Measurements from ENCODE around the gene CLEC3B.
"Not testable (repeated sequence)": the region's sequence is repeated elsewhere in the genome, so short reads cannot be mapped to it uniquely, and the experiment has no call there.

CLEC3B gene

DNA sequence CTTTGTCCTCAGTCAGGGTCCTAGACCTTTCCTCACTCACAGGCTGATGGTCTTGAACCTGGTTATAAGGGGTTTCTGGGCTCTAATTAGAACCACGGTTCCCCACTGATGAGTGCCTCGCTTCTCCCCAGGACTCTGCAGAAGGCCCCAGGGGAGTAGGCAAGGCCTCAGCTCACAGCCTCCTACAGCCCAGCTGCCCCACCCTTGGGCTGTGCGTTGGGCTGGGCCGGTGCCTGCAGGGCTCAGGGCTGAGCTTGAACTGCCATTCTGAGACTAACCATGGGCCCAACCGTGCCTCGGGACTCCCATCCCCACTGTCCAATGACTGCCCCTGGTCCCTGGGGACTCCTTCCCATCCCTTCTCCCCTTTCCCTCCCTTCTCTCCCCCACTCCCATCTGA lies 25.6 kb downstream of the CLEC3B start:
- no peak overlapping the region for H3K27ac ChIP-seq
- H3K9ac ChIP-seq (ENCODE audit: insufficient read length): no peak overlapping the region
- no peaks in the 10 kb centered on the region for H3K9me3 ChIP-seq (ENCODE audit: low read depth, low read length)
- DNase-seq (ENCODE audit: low read depth, low spot score): no peak
- TF ChIP-seq EZH2 (IDR thresholded peaks at IDR 0.05) (no peak), POLR2AphosphoS5 (IDR thresholded peaks at IDR 0.05; ENCODE audit: borderline replicate concordance, low read depth, low read length) (no peak), FOXP2 (optimal IDR thresholded peaks at IDR 0.05; ENCODE audit: control extremely low read depth, extremely low read length, insufficient read depth) (no peak)
- no peak overlapping the region for H3K4me3 ChIP-seq
- H3K36me3 ChIP-seq (ENCODE audit: insufficient read depth, low read length): no peaks in the 10 kb centered on the region

DNA sequence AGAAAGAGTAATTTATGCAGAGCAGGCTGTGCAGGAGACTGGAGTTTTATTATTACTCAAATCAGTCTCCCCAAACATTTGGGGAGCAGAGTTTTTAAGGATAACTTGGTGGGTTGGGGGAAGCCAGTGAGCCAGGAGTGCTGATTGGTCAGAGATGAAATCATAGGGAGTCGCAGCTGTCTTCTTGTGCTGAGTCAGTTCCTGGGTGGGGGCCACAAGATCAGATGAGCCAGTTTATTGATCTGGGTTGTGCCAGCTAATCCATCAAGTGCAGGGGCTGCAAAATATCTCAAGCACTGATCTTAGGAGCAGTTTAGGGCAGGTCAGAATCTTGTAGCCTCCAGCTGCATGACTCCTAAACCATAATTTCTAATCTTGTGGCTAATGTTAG lies 27.7 kb downstream of the CLEC3B start:
- not testable (repeated sequence) for H3K27ac ChIP-seq; H3K9me3 ChIP-seq (ENCODE audit: low read depth, low read length); H3K9ac ChIP-seq (ENCODE audit: insufficient read length); DNase-seq (ENCODE audit: low read depth, low spot score); H3K36me3 ChIP-seq (ENCODE audit: insufficient read depth, low read length); H3K4me3 ChIP-seq

DNA sequence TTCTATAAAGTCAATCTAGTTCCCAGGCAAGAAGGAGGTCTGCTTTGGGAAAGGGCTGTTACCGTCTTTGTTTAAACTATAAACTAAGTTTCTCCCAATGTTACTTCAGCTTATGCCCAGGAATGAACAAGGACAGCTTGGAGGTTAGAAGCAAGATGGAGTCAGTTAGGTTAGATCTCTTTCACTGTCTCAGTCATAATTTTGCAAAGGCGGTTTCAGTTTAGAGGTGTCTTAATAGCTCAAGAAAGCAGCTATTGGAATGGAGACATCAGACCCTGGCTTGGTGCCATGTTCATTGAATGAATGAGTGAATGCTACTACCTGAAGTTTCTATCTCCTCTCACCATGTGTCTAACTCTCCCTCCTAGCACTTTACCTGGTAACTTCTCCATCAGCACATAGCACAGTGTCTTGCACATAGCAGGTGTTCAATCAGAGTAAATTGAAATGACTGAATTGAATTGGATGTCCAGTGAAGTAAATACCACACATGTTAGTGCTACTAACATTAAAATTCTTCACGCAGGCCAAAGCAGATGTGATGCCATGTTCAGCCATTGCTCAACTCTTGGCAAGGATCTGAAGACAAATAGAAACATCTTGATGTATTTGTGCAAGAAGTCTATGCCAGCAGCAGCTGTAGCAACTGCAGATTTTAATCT lies 28.2 kb downstream of the CLEC3B start:
- TF ChIP-seq FOXP2 (optimal IDR thresholded peaks at IDR 0.05; ENCODE audit: control extremely low read depth, extremely low read length, insufficient read depth) (no peak), POLR2AphosphoS5 (IDR thresholded peaks at IDR 0.05; ENCODE audit: borderline replicate concordance, low read depth, low read length) (no peak), EZH2 (IDR thresholded peaks at IDR 0.05) (no peak)
- H3K9ac ChIP-seq (ENCODE audit: insufficient read length): no peak overlapping the region
- no peak for DNase-seq (ENCODE audit: low read depth, low spot score)
- H3K27ac ChIP-seq: no peak overlapping the region
- H3K36me3 ChIP-seq (ENCODE audit: insufficient read depth, low read length): no peaks in the 10 kb centered on the region
- H3K9me3 ChIP-seq (ENCODE audit: low read depth, low read length): no peaks in the 10 kb centered on the region
- no peak overlapping the region for H3K4me3 ChIP-seq

DNA sequence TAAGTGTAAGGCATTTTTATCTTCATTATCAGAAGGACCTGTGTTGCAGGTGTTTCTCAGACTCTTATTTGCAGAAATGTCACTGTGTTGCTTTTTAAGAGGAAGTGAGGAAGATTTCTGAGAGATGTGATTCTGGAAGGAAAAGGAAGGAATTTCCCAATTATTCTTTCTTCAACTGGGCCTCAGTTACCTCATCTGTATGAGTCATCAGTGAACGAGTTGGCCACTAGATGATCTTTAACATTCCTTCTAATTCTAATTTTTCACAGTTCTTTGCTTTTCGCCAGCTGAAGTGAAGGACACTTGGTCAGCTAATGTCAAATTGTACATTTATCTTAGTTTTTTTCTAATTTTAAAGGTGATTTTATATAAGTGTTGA lies 28.9 kb downstream of the CLEC3B start:
- Histone ChIP-seq H3K9ac (ENCODE audit: insufficient read length) (no peak overlapping the region), H3K9me3 (ENCODE audit: low read depth, low read length) (no peaks in the 10 kb centered on the region), H3K36me3 (ENCODE audit: insufficient read depth, low read length) (no peaks in the 10 kb centered on the region), H3K27ac (no peak overlapping the region), H3K4me3 (no peak overlapping the region)
- no peak for DNase-seq (ENCODE audit: low read depth, low spot score)
- no peak for TF ChIP-seq EZH2 (IDR thresholded peaks at IDR 0.05)
- TF ChIP-seq POLR2AphosphoS5 (IDR thresholded peaks at IDR 0.05; ENCODE audit: borderline replicate concordance, low read depth, low read length): no peak
- no peak for TF ChIP-seq FOXP2 (optimal IDR thresholded peaks at IDR 0.05; ENCODE audit: control extremely low read depth, extremely low read length, insufficient read depth)

DNA sequence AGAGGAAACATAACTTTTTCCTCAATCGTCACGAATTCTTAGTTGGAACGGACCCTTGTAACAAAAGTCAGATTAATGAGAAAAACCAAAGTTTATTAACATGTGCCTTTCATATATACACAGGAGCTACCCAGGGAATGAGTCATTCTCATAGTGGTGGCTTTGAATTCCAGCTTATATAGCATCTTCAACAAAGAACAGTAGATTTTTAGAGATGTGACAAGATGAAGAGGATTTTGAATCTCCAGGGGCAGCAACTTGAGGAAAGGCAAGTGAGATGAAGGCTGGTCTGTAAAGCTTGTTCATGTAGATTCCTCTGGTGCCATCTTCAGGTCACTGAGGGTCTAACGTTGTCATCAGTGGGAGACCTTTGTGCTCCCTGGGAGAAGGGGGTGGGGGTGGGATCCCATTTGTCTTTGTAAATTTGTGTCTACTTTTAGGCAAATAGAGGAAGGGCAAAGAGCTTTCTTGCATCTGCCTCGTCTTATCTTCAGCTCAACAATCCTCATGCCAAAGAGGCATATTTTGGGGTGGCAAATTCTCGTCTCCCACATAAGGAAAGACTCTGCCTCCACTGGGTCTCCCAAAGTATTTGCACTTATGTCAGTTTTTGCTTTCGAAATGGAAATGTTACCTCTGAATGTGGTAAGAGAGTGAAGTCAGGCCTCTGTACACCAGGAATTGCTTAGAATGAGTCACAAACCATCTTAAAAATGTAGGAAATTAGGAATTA lies 29.5 kb downstream of the CLEC3B start:
- TF ChIP-seq FOXP2 (optimal IDR thresholded peaks at IDR 0.05; ENCODE audit: control extremely low read depth, extremely low read length, insufficient read depth) (no peak), POLR2AphosphoS5 (IDR thresholded peaks at IDR 0.05; ENCODE audit: borderline replicate concordance, low read depth, low read length) (no peak), EZH2 (IDR thresholded peaks at IDR 0.05) (no peak)
- Histone ChIP-seq H3K4me3 (no peak overlapping the region), H3K27ac (no peak overlapping the region), H3K9ac (ENCODE audit: insufficient read length) (no peak overlapping the region), H3K9me3 (ENCODE audit: low read depth, low read length) (no peaks in the 10 kb centered on the region), H3K36me3 (ENCODE audit: insufficient read depth, low read length) (no peaks in the 10 kb centered on the region)
- DNase-seq (ENCODE audit: low read depth, low spot score): no peak

DNA sequence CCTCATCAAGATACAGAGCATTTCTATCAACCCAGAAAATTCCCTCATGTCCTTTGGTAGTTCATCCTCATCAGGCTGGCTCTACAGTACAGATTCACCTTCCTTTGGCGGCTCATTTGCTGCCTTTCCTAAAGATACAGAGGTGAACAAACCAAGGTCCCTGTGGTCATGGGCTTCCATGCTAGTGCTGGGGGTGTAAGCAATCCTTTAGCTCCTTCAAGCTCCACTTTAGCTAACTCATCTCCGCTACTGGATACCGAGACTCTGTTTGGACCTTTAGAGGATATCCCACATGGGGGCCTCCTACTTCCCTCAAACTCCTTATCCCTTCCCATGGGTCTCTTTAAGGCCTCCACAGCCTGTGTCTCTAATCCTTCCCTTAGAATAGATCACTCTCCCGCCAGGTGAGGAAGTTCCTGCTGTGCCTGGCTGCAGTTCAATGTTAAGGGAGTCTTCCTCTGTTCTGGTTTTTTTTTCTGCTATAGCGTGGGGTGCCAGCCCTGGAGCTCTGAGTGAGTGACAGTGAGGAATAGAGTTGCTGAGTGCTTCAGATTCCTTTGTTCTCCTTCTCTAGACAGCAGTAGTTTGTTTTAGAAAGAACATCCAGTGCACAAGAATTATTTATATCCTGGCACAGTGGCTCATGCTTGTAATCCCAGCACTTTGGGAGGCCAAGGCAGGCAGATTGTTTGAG lies 30.7 kb downstream of the CLEC3B start:
- TF ChIP-seq EZH2 (IDR thresholded peaks at IDR 0.05) (no peak), FOXP2 (optimal IDR thresholded peaks at IDR 0.05; ENCODE audit: control extremely low read depth, extremely low read length, insufficient read depth) (no peak), POLR2AphosphoS5 (IDR thresholded peaks at IDR 0.05; ENCODE audit: borderline replicate concordance, low read depth, low read length) (no peak)
- no peak for DNase-seq (ENCODE audit: low read depth, low spot score)
- Histone ChIP-seq H3K9me3 (ENCODE audit: low read depth, low read length) (no peaks in the 10 kb centered on the region), H3K27ac (no peak overlapping the region), H3K36me3 (ENCODE audit: insufficient read depth, low read length) (no peaks in the 10 kb centered on the region), H3K4me3 (no peak overlapping the region), H3K9ac (ENCODE audit: insufficient read length) (no peak overlapping the region)

DNA sequence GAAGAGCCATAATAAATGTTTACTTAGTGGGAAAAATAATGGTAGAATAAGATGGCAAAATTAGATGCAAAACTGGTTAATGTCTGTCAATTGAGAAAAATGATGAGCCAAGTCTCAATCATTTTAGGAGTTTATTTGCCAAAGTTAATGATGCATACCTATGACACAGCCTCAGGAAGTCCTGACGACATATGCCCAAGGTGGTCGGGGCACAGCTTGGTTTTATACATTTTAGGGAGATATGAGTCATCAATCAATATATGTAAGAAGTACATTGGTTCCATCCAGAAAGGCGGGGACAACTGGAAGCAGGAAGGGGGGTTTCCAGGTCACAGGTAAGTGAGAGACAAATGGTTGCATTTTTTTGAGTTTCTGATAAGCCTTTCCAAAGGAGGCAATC lies 31.5 kb downstream of the CLEC3B start:
- H3K36me3 ChIP-seq (ENCODE audit: insufficient read depth, low read length): no peaks in the 10 kb centered on the region
- no peak overlapping the region for H3K27ac ChIP-seq
- TF ChIP-seq FOXP2 (optimal IDR thresholded peaks at IDR 0.05; ENCODE audit: control extremely low read depth, extremely low read length, insufficient read depth) (no peak), POLR2AphosphoS5 (IDR thresholded peaks at IDR 0.05; ENCODE audit: borderline replicate concordance, low read depth, low read length) (no peak), EZH2 (IDR thresholded peaks at IDR 0.05) (no peak)
- H3K9ac ChIP-seq (ENCODE audit: insufficient read length): no peak overlapping the region
- H3K4me3 ChIP-seq: no peak overlapping the region
- H3K9me3 ChIP-seq (ENCODE audit: low read depth, low read length): no peaks in the 10 kb centered on the region
- DNase-seq (ENCODE audit: low read depth, low spot score): no peak

DNA sequence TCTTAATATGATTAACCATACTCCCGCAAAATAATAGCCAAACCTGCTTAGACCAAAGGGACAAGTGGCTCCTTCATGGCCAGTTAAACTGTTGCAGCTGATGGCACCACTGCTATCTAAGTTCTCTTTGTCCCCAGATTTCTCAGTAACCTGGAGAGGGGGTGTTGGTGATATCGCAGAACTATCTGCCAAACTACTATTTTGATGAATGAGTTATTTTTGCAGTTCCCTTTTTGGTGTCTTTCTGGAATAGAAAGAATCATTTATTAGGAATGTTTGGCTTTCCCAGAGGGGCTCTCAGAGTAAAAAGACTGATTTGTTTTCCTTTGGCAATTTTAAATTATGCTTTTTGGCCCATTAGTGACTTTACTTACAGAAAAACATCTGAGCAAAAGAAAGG lies 33.0 kb downstream of the CLEC3B start:
- Histone ChIP-seq H3K9ac (ENCODE audit: insufficient read length) (no peak overlapping the region), H3K36me3 (ENCODE audit: insufficient read depth, low read length) (no peaks in the 10 kb centered on the region), H3K9me3 (ENCODE audit: low read depth, low read length) (no peaks in the 10 kb centered on the region), H3K4me3 (no peak overlapping the region), H3K27ac (no peak overlapping the region)
- no peak for DNase-seq (ENCODE audit: low read depth, low spot score)
- TF ChIP-seq FOXP2 (optimal IDR thresholded peaks at IDR 0.05; ENCODE audit: control extremely low read depth, extremely low read length, insufficient read depth): no peak
- TF ChIP-seq POLR2AphosphoS5 (IDR thresholded peaks at IDR 0.05; ENCODE audit: borderline replicate concordance, low read depth, low read length): no peak
- no peak for TF ChIP-seq EZH2 (IDR thresholded peaks at IDR 0.05)

Data from SK-N-MC (cell line).